HG03097 (cell line): ENCODE results near the gene PRUNE2.
A peak's percentile ranks its signal among the peaks of the same experiment; 100 is the strongest.

Experiments
- ATAC-seq: cut with Tn5 transposase; IDR thresholded peaks from one replicate; pipeline ENCODE4 v1.9.1; 2021; ENCODE audit not compliant: unreplicated experiment, low FRiP score

The PRUNE2 gene

GRCh38 chr9:76810377-76810957, 95.4 kb downstream of the PRUNE2 start:
- ATAC-seq = peak; percentile 79

DNA sequence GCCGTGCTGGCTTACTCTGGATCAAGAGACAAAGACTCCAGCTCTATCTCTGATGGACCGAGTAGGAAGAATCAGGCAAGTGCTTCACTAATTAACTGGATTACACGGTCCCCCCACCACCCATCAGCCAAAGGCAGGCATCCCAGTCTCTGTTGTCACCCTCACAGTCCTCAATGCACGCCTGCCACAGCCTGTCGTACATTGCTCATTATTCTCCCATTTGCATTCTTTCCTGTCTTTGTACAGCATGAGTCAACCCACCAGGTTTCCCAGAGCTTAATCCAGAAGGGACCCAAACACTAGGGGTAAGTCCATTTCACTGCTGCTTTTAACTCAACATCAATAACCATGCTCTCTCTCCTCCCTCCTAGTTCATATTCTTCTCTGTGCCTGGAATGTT, 97.3 kb downstream of the PRUNE2 start:
- no peak for ATAC-seq

GRCh38 chr9:76803762-76804161, 102.2 kb downstream of the PRUNE2 start:
- no peak for ATAC-seq

GRCh38 chr9:76803083-76803482, 102.8 kb downstream of the PRUNE2 start:
- ATAC-seq = no peak

DNA sequence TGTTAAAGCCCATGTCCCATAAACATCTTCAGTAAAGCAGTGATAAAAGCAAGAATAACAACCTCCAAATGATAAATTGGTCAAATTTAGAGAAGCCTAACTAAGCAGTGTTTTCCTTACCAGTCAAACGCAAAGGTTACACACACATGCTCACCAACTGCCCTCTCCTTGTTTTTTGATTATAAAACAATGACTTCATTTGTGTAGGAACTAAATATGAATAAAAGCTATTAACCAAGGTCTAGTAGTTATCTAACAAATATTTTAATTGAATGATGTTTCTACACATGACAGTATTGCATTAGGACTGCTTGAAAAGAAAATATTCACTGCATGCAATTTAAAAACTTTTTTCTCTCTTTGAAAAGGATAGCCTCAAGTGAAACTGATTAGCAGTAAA, 105.0 kb downstream of the PRUNE2 start:
- no peak for ATAC-seq

DNA sequence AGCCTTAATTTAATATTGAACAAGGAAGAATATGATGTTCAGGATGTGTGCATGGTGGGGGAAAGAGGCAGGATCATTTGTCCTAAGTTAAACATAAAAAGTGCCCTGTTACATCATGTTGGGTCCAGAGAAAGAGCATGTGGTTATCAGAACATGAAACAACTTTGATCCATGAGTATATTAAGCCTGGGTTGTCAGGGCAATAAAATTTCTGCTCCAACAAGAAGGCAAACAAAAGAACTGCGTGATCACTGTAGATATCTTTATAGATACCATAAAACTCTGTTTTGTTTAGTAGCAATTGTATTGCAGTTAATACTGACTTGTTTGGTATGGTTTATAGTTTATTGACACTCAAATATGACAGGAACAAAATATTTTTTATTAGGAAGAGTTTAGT, 106.4 kb downstream of the PRUNE2 start:
- ATAC-seq = no peak

- ATAC-seq = no peak
Observed at GRCh38 chr9:76798527-76798926, 107.4 kb downstream of the PRUNE2 start.

DNA sequence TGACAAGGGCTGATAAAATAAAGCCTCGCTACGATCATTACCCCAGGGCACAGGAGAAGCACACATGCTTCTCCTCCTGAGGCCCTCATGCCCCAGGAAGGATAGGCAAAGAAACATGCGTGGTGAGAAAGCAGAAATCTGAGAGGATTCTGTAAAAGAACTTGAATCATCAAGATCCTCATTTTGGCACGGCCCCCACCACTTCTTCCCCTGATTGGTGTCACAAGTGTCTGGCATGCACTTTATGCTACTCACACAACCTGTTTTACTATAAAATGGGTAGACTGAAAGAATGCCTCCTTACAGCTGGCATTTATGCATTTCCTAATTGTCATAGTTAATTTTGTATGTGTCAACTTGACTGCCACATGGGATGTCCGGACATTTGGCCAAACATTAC, 109.6 kb downstream of the PRUNE2 start:
- no peak for ATAC-seq

- ATAC-seq = no peak
Observed at GRCh38 chr9:76793784-76794431, 112.0 kb downstream of the PRUNE2 start.

DNA sequence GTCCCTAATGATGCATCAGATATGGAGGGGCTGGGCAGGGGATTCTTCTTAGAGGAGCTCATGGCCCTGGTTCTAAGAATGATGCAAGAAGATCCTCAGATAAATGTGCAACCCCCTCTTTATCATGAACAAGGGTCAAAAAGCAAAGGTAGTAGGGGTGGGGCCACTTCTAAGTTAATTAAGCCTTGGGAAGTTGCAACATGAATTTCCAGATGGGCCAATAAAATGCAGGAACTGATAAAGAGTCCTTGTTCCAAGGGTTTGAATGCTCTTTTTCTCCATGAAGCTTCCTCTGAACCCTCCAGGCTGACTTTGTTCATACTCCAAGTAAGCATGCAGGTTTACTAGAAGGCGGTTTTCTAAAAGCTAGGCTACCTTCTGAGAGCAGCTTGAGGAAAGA, 116.1 kb downstream of the PRUNE2 start:
- no peak for ATAC-seq

DNA sequence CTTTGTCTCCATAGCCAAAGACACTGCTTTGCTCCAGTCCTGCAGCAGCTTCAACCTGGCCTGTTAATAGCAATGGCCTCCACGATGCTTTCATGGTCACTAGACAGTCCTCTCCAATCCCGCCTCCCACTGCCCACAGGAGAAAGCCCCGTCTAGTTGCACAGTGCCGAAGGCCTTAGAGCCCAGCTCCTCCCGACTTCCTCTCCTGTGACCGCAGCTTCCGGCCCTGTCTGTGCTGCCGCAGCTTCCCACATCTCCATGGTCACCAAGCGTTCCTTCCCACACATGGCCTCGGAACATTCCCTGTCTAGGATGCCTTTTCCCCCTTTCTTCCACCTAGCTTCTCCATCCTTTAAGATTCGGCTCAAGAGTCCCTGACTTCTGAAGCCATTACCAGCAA, 118.2 kb downstream of the PRUNE2 start:
- no peak for ATAC-seq

DNA sequence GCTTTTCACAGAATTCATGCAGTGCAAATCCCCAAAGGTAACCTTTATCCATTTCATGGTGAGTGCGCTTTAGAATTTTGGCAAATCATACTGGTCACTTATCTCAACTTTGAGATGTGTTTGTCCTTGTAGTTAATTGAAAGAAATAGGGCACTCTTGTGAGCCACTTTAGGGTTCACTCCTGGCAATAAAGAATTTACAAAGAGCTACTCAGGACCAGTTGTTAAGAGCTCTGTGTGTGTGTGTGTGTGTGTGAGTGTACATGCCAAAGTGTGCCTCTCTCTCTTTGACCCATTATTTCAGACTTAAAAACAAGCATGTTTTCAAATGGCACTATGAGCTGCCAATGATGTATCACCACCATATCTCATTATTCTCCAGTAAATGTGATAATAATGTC, 120.4 kb downstream of the PRUNE2 start:
- no peak for ATAC-seq

DNA sequence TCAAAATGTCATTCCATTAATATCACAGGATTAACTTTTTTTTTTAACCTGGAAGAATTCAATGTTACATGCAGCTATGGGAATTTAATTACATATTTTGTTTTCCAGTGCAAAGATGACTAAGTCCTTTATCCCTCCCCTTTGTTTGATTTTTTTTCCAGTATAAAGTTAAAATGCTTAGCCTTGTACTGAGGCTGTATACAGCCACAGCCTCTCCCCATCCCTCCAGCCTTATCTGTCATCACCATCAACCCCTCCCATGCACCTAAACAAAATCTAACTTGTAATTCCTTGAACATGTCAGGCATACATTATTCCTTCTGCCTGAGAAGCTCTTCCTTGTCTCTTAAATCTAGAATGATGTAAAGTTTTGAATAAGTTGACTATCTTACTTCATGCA, 121.0 kb downstream of the PRUNE2 start:
- no peak for ATAC-seq

GRCh38 chr9:76772686-76773445, 133.0 kb downstream of the PRUNE2 start:
- ATAC-seq = no peak

- ATAC-seq = no peak
Observed at GRCh38 chr9:76766126-76766525, 139.8 kb downstream of the PRUNE2 start.

DNA sequence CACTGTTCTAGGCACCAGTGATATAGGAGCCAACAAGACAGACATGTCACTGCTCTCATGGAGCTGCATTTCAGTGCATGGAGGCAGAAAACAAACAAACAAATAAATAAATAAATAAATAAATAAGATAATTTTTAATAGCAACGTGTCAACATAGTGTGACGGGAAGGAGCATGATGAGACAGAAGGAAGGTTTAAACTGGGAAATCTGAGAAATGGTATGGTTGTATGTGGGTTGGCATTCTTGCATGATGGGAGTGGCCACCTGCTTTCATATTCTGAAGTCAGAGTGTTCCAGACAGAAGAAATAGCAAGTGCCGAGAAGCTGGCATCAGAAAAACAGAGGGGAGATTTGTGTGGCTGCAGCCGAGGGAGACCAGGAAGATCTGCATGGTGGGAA, 141.8 kb downstream of the PRUNE2 start, which contains the start of gene PCA3:
PCA3 (plus strand) TSS at position 301 of the 400 bp plus-strand sequence.
- ATAC-seq = no peak

DNA sequence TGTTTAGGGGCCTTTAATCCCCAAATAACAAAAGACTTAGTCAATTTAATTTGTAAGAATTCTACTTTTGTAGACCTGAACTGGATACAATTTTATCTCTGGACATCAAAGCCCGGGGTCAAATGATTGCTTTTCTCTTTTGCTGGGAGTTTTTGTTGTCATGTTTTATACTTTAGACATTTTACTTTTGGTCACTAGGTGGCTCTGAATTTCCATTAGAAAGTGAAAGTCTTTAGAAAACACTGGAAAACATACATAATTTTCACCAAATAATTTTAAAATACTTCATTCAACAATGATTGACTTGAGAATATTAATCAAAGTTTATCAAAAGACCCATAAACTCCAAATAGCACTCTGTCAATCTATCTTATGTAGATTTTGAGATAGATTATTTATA, 144.5 kb downstream of the PRUNE2 start:
- no peak for ATAC-seq

DNA sequence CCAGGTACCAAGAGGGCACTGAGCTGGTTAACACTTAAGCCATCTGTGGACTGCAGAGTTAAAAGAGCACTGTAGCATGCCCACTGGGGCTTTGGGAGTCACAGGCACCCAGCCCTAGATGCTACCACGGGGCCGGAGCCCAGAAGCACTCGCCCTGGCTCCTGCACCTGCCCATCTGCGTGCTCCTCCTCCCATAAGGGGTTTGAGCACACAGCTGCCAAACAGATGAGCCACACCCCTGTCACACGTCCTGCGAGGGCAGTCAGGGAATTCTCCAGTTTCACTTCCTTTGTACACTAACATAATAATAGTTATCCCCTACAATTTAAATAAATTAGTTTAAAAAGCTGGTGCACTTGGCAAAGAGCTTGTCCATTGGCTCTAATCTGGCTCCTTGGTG, 146.2 kb downstream of the PRUNE2 start:
- ATAC-seq = no peak

DNA sequence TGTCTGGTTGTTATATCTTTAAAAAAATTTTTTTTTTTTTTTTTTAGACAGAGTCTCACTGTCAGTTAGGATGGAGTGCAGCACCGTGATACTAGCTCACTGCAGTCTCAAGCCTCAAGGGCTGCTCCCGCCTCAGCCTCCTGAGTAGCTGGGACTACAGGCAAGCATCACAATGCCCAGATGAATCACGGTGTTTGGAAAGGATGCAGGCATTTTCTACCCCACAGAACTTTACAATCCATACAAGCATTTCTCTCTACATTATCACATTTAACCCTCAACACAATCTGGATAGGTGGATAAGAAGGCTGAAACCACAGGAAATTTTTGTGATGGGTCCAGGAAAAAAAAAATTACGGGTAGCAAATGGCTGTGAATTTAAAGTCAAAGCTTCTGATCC, 147.4 kb downstream of the PRUNE2 start:
- ATAC-seq = no peak

- no peak for ATAC-seq
Observed at GRCh38 chr9:76756941-76757673, 148.8 kb downstream of the PRUNE2 start.

DNA sequence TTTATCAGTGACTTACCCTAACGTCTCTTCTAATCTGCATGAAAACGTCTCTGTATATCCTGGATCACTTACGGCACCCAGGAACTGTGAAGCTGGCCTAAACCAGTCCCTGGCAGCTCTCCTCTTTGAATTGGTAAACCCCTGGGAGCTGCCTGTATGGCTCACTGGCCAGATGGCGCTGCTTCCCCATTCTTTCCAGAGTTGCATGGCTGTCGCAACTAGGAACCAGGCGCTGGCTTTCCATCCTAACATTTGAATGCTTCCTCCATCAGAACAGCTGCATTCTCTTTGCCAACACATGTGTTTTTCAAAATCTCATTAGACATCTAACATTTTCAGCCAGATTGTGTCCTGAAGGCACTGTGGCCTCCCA, 149.7 kb downstream of the PRUNE2 start:
- ATAC-seq = peak; percentile 17
